HEK293T (cell line): ENCODE data around the gene CDS1.

Experiments
- CTBP1 ChIP-seq: fragments of 450-650 bp; IDR thresholded peaks from 2 replicates; pipeline ENCODE4 v1.6.1; 2016; ENCODE audit warnings: borderline replicate concordance
- FOXK2 ChIP-seq: fragments of 450-650 bp; IDR thresholded peaks from 2 replicates; pipeline ENCODE4 v1.6.1; 2016; ENCODE audit warnings: mild to moderate bottlenecking
- FOXM1 ChIP-seq: fragments of 450-650 bp; IDR thresholded peaks from 2 replicates; pipeline ENCODE4 v1.6.1; 2017; ENCODE audit warnings: mild to moderate bottlenecking, borderline replicate concordance
- HDGF ChIP-seq: fragments of 450-650 bp; IDR thresholded peaks from 2 replicates; pipeline ENCODE4 v1.6.1; 2017; ENCODE audit warnings: antibody characterized with exemption, borderline replicate concordance
- L3MBTL2 ChIP-seq: fragments of 450-650 bp; conservative IDR thresholded peaks from 2 replicates; pipeline ENCODE4 v1.6.1; 2016; ENCODE audit warnings: mild to moderate bottlenecking
- LEF1 ChIP-seq: fragments of 450-650 bp; IDR thresholded peaks from 2 replicates; pipeline ENCODE4 v1.6.1; 2017; ENCODE audit warnings: mild to moderate bottlenecking, borderline replicate concordance

- TF ChIP-seq FOXK2 (no peak), HDGF (no peak), L3MBTL2 (no peak), FOXM1 (no peak; the same call in 1 of the 2 replicates), LEF1 (no peak), CTBP1 (no peak)
Observed at GRCh38 chr4:84582302-84582987, 482 bp upstream of the CDS1 start.
